CD4-positive, alpha-beta T cell treated with Interferon gamma for 1 hour (primary cell): ENCODE data around the gene IL17C.

Source experiments
- DNase-seq: peaks from one replicate; pipeline ENCODE4 v3.0.0-alpha.2; 2020

IL17C gene

DNA sequence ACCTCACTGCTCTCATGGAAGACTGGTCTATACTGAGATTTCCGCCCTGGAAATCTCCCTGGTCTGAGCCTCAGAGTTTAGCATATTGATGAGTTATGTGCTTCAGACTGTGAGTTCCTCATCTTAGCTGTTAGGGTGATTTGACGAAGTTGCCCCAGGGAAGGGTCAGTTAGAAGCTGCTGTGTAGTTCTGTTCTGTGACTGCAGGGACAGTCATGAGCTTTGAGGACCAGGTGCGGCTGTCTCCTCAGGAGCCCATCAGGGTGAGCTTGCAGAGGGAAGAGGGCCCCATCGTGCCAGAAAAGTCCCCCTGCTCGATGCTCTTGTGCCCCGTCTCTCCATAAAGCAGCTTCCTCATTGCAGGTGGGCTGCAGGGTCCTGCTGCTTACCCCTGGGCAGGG is 28.3 kb upstream of the IL17C start:
- DNase-seq, result no peak

- no peak for DNase-seq
Observed at GRCh38 chr16:88610909-88611812, 27.2 kb upstream of the IL17C start.

DNA sequence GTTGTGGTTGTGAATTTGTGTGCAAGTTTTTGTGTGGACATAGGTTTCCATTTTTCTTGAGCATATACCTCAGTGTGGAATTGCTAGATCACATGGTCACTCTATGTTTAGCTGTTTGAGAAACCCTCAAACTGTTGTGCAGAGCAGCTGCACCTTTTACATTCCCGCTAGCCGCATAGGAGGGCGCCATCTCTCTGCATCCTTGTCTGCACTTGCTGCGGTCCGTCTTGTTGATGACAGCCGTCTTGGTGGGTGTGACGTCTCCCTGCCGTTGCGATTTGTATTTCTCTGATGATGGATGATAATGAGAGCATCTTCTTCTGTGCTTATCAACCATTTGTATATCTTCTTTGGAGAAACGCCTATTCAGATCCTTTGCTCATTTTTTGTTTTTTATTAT is 25.1 kb upstream of the IL17C start:
- DNase-seq, result no peak

GRCh38 chr16:88613911-88614817 is 24.2 kb upstream of the IL17C start:
- DNase-seq, result no peak

- no peak for DNase-seq
Observed at GRCh38 chr16:88614818-88615580, 23.4 kb upstream of the IL17C start.

DNA sequence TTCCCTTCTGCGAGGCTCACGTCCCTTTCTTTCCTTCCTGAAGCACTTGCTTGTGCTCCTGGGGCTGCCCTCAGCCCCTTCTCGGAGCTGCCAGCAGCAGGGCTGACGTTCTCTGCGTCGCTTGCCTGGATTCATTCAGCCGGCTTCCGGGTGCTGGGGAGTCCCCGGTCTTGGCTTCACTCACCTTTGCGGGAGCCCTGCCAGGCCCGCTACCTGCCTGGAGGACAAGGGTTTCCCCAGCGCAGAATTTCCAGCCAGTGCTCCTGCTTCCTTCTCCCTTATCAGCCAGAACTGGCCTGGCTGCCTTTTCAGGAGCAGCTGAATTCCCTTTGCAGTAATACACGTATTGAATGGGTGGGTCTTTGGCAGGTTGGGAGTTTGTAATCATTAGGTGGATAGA is 22.1 kb upstream of the IL17C start:
- no peak for DNase-seq

GRCh38 chr16:88616736-88617135 is 21.6 kb upstream of the IL17C start:
- DNase-seq, result no peak

- no peak for DNase-seq
Observed at GRCh38 chr16:88617268-88618031, 20.9 kb upstream of the IL17C start.

GRCh38 chr16:88618182-88618955 is 20.0 kb upstream of the IL17C start:
- no peak for DNase-seq

DNA sequence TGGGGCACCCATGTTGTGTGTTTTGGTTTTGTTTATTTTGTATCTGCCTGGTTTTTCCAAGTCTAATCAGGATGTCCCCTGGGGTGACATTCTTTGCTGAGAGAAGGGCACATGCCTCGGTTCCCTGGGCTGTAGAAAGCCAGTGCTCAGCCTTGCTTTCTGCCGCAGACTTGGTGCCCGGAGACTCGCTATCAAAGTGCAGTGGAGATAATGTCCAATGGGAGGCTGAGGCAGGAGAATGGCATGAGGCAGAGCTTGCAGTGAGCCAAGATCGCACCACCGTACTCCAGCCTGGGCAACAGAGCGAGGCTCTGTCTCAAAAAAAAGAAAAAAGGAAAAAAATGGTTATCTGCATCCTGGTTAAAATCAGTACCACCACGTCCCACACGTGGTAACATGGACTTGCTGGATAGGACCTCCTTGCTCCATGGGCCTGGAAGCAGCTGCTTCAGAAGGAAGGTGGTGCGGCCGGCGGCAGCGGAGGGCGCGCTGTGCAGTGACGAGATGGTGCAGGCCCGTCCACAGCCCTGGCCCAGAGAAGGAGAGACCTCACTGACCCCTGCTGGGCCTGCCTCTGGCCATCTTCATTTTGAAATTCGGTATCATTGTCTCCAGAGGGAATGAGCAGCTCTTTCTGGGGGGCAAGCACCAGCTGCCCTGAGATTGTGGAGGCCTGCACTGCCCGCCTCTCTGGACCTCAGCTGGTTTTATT is 19.3 kb upstream of the IL17C start:
- DNase-seq, result no peak

- DNase-seq, result peak; percentile 79
Observed at GRCh38 chr16:88619859-88620815, 18.2 kb upstream of the IL17C start.

DNA sequence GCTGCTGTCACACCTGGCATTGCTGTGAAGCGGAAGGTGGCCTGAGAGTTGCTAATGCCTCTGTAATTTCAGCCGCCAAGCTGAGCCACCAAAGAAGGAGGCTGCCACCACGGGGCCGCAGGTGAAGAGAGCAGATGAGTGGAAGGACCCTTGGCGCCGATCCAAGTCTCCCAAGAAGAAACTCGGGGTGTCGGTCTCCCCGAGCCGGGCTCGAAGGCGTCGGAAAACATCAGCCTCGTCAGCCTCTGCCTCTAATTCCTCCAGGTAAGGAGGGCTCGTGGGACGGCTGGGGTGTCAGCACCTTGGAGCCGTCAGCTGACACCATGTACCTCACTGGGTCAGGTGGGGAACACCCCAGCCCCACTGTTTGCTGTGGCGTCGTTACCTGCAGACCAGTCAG is 16.2 kb upstream of the IL17C start:
- DNase-seq, result no peak

DNA sequence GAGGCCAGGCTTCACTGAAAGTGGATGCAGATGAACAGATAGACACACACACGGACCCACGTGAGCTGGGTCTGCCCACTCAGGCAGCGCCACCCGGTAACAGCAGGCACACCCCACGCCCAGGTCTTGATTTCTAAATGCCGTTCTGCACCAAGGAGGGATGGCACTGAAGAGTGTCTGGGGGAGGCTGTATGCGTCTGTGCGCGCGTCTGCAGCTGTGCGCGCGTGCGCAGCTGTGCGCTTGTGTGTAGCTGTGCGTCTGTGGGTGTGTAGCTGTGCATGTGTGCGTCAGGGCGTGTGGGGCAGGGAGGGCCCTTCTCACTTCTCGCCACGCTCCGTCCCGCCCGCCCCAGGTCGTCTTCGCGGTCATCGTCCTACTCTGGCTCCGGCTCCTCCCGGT is 15.5 kb upstream of the IL17C start:
- DNase-seq, result no peak

DNA sequence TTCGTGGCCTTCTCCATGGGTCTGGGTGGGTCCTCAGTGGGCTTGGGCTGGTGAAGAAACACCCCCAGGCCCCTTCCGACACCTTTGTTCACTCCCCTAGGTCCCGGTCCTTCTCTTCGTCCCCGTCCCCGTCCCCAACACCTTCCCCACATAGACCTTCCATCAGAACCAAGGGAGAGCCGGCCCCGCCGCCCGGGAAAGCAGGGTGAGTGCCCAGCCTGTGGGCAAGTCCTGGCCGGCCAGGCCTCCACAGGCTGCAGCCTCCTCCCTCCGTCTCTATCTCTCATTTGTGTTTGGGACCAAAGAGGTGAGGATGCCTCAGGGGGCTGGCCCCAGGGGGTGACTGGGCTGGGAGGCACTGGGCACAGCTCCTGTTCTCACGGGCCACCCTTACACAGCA is 14.5 kb upstream of the IL17C start:
- no peak for DNase-seq

DNA sequence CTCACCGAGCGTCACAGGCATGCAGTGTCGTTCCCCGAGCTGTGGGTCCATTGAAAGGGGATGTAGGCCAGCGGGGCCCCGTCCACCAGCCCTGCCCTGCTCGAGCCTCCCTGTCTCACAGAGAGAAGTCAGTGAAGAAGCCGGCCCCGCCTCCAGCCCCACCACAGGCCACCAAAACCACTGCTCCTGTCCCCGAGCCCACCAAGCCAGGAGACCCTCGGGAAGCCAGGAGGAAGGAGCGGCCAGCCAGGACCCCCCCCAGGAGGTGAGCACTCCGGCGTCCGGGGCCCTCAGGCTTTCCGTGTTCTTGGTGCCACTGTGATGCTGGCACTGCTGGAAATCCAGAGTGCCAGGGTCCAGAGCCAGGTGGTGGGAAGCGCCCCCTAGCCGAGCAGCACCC is 13.9 kb upstream of the IL17C start:
- DNase-seq, result no peak

DNA sequence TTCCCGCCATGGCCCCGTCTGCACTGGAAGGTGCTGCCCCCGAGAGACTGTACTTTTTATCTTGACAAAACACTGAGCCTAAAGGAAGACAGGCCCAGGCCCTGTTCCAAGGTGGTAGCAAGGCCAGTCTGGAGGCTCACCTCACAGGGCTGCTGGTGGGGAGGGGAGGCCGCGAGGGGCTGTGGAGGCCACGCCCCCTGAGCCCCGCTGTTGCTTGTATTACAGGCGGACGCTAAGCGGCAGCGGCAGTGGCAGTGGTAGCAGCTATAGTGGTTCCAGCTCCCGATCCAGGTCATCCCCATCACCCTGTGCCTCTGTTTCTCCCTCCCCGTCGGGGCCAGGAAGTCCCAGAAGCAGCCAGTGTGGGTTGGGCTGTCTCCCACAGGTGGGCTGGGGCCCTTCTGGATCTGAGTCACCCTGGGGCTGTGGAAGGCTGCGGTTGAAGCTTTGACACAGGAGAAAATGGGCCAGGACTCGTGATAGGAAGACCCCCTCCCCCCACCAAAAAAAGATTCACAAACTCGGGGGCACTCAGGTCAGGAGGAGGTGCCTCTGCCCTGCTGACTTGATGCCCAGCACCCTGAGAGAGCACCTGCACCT is 13.3 kb upstream of the IL17C start:
- DNase-seq, result no peak

- no peak for DNase-seq
Observed at GRCh38 chr16:88626646-88627045, 11.7 kb upstream of the IL17C start.

GRCh38 chr16:88627531-88628411 is 10.6 kb upstream of the IL17C start:
- no peak for DNase-seq
